Fibroblast of skin of right quadriceps (primary cell): ENCODE measurements around the gene KIF25.
"Not testable (repeated sequence)": the region's sequence is repeated elsewhere in the genome, so short reads cannot be mapped to it uniquely, and the experiment has no call there.

Experiments
- DNase-seq: peaks from one replicate; pipeline ENCODE4 v3.0.0-alpha.2; 2013

Gene KIF25

GRCh38 chr6:167976116-167976657 is 21.3 kb upstream of the KIF25 start:
- DNase-seq = not testable (repeated sequence)

- no peak for DNase-seq
Observed at GRCh38 chr6:167976708-167977107, 20.8 kb upstream of the KIF25 start.

- no peak for DNase-seq
Observed at GRCh38 chr6:167977717-167978467, 19.6 kb upstream of the KIF25 start.

GRCh38 chr6:167978607-167979006 is 18.9 kb upstream of the KIF25 start:
- no peak for DNase-seq

GRCh38 chr6:167979436-167980139 is 17.9 kb upstream of the KIF25 start:
- no peak for DNase-seq

GRCh38 chr6:167980911-167981580 is 16.4 kb upstream of the KIF25 start:
- no peak for DNase-seq

GRCh38 chr6:167981916-167982462 is 15.5 kb upstream of the KIF25 start:
- DNase-seq = no peak

- DNase-seq = no peak
Observed at GRCh38 chr6:167984144-167984719, 13.2 kb upstream of the KIF25 start.

- DNase-seq = peak; percentile 65
Observed at GRCh38 chr6:167984876-167985604, 12.4 kb upstream of the KIF25 start.

- no peak for DNase-seq
Observed at GRCh38 chr6:167985911-167986595, 11.4 kb upstream of the KIF25 start.

- DNase-seq = no peak
Observed at GRCh38 chr6:167987396-167988153, 9.9 kb upstream of the KIF25 start.

- DNase-seq = no peak
Observed at GRCh38 chr6:167988154-167988495, 9.3 kb upstream of the KIF25 start.

GRCh38 chr6:167988945-167989841 is 8.3 kb upstream of the KIF25 start:
- no peak for DNase-seq

GRCh38 chr6:167990016-167990945 is 7.2 kb upstream of the KIF25 start:
- no peak for DNase-seq

GRCh38 chr6:167993169-167993568 is 4.3 kb upstream of the KIF25 start:
- no peak for DNase-seq

GRCh38 chr6:167993831-167994230 is 3.6 kb upstream of the KIF25 start:
- DNase-seq = no peak

GRCh38 chr6:167995302-167995701 is 2.2 kb upstream of the KIF25 start:
- DNase-seq = no peak

- DNase-seq = no peak
Observed at GRCh38 chr6:167995731-167996151, 1.7 kb upstream of the KIF25 start.
